ENCODE measurements around the gene GPR153.

GPR153 gene

DNA sequence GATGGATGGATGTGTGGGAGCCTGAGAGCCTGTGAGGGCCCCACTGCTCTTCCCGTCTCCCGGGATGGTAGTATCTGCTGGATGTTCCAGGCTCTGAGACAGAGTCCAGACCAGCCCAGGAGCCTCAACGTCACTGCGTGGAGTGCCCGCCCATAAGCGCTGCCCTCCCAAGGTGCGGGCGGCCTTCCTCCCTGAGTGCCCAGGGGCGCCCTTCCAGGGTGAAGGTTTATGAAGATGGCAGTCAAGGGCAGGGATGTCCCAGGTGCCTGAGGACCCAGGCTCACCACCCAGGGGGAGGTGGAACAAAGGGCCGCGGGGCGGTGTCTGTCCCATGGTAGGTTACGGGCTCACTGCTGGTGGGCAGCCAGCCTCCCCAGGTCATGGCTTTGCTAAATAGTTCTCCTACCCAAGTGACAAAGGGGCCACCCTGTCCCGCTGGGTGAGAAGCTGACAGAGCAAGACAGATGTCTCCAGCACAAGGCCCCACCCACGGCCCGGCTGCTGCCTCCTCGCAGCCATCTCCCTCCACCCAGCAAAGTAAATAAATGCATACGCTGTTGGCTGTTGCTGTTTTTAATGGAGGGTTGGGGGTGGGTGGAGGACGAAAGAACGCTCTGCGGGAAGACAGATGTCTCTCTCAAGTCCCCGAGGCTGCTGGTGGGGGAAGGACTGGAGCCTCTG lies 9.0 kb upstream of the GPR153 start:
- DNase-seq (ENCODE audit: low spot score) (no peak), FAIRE-seq (no peak)

DNA sequence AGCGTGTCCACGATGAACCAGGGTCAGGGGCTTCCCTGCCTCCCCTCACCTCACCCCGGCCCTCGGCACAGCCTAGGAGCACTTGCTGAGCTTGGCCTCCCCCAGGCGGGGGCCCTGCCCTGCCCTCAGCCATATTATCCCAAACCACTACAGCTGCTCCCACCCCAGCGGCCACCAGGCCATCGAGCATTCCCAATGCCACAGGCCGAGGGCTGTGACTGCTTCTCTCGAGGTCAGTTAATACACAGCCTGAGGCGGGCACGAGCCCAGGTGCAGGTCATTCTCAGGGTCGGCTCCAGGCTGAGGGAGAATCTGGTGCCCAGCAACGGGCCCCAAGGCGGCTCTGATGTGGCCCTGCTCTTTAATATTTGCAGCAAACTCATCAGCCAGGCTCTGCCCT lies 8.4 kb upstream of the GPR153 start:
- FAIRE-seq (no peak), DNase-seq (ENCODE audit: low spot score) (no peak)

DNA sequence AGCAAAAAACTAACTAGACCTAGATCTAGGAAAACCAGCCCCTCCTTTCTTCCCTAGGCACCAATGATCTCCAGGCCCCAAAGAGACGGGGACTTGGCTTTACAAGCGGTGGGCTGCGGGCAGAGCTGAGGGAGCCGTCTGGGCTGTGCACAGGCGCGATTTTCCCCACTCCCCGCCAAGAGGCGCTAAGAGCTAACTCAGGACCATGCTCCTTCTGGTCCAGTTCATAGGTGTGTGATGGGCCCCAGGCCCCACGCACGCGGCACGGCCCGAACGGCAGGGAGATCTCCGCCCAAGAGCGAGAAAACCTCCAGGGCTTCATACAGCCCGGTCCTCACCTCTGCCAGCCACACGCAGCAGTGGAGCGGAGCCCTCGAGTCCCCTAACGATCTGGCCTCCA lies 7.5 kb upstream of the GPR153 start:
- FAIRE-seq (no peak), DNase-seq (ENCODE audit: low spot score) (no peak)

DNA sequence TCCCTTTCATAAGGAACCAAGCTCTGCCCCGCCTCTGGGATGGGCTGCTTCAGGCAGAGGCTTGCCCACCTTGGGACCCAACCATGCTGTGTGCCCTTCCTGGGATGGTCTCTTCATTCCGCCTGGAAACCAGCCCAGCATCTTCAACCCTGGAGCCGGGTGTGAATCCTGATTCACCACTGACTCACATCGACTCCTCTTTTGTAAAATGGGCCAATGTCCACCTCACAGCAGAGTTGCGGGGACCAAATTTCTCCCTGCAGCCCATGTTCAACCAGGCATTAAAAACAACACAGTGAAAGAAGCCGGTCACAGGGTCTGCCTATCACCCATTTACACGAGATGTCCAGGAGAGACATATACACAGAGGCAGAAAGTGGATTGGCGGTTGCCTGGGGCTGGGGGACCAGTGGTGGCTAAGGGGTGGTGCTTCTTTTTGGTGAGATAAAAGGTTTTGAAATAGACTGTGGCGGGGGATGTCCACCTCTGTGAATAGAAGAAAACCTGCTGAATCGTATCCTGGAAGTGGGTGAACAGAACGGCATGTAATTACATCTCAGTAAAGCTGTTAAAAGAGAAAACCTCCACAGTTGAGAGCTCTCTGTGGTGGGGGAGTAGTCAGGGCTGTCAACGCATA lies 6.9 kb upstream of the GPR153 start:
- peak; percentile 52 for DNase-seq (ENCODE audit: low spot score)
- FAIRE-seq = no peak

DNA sequence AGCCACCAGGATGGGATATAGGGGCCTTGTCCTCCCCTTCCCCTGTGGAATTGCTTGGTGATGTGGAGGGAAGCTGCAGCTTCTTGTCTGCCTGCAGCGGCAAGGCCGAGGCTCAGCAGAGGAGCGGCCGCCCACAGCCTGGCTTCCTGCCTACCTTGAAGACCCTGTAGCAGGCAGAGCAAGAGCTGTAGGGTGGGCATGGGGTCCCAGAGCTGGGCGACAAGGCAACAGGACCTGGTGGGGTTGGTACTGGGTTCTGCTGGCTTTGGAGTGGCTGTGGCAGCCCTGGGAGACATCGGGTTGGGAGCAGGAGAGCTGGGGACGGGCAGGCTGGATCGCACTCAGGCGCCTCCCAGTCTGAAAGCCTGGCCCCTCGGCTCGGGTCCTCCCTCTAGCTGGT lies 5.7 kb upstream of the GPR153 start:
- DNase-seq (ENCODE audit: low spot score) = no peak
- no peak for FAIRE-seq

DNA sequence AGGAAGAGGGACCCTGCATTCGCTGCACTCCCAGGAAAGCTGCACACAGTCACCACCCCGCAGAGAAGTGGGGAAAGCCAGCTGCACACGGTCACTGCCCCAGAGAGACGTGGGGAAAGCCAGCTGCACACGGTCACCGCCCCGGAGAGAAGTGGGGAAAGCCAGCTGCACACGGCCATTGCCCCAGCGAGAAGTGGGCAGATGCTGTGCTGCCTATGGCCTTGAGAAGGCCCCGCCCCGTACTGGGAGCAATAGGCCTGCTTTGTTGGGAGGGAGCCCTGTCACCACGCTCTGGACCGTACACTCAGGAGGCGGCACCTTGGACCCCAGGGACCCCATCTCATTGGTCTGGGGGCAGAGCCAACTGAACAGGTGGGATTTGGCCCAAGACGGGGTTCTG lies 4.3 kb upstream of the GPR153 start:
- DNase-seq (ENCODE audit: low spot score) = no peak
- FAIRE-seq = no peak

DNA sequence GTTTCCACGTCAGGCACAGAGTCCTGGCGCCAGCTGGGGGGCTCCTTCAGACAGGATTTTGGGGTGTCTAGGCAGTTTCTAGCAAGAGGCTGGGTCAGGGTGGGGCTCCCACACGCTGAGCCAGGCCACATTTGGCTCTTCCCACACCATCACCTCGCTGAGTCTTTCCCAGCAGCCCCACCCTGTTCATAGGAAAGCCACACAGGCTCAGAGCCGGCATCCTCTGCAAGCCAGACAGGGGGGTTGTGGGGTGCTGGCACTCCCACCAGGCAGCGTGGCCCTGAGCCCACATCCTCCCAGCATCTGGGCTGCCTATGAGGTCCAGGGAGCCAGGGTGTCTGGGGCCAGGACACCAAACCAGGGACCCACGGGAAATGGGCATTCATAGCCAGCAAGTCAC lies 2.8 kb upstream of the GPR153 start:
- DNase-seq (ENCODE audit: low spot score) (no peak), FAIRE-seq (no peak)

DNA sequence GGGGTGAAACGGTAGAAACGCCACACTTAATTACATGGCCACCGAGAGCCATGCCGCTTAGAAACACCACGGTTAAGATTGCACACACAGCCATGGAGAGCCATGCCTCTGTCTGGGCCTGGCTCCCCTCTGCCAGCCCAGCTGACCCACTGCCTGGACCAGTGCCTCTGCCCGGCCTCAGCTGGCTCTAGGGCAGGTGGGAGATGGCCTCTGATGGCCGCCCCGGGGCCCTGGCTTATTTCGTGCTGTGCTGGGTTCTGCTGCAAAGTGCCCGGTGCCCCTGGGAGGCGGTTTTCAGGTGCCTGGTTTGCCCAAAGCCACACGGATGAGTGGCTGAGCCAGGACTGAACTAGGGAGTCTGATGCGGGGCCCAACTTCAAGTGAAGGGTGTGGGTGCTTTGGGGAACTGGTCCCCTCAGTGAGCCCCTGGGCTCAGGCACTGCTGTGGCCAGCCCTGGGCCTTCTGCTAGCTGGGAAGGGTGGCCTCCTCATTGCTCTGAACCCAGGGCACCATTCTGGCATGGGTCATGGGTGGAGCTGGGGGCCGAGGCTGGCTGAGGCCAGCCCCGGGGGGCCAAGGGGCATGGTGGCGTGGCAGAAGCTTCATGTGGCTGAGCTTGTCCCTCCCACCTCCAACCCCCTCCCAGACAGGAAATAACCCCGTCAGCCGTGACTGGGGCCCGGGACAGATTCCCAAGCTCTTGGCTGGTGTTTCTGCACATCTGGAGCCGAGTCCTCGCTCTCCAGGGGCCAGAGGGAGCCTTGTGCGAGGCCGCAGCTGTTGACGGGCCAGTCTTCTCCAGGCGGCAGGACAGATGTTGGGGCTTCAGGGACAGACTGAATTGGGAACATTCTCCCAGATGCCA lies 1.9 kb upstream of the GPR153 start:
- FAIRE-seq = no peak

DNA sequence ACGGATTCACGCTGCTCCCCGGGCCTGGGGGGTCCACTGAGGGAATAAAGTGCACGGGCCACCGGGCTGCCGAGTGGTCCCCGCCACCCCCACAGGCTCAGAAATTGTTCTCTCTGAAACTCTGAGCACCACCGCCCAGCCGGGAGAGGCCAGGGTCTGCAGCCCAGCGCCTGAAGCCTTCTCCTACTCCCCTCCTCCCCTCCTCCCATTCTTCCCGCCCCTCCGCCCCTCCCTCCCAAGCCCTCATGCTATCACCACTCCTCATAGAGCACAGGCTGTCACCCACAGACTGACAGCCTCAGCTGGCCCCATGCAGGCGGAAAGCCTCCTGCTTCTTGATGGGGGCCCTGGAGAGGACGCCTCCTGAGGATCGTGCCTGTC lies 707 bp upstream of the GPR153 start:
- no peak for FAIRE-seq
- DNase-seq (ENCODE audit: low spot score) = no peak

More for the DNA sequence above, 1.9 kb upstream of the GPR153 start:
- no peak for DNase-seq (ENCODE audit: low spot score)

DNA sequence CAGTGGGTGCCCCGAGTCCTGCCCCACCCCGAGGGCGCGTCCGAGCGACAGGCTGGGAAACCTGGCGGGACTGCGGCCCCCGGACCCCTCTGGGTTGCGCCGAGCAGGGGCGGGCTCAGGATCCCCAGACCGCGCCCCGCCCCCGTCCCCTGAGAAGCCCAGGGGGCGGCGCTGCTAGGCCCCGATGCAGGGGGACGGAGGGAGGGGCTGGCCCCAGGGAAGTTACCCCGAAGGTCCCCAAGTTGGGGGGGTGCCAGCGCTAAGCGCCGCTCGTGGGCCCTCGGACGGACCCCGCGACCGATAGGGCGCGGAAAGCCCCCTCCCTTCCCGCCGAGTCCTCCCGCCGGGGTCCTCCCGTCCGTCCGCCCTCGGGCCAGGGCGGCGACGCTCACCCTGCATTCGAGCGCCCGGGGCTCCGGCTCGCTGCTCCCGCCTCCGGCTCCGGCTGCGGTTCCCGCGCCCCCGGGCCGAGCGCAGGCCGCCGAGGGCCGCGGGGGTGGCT lies 414 bp downstream of the GPR153 start:
- no peak for FAIRE-seq

DNA sequence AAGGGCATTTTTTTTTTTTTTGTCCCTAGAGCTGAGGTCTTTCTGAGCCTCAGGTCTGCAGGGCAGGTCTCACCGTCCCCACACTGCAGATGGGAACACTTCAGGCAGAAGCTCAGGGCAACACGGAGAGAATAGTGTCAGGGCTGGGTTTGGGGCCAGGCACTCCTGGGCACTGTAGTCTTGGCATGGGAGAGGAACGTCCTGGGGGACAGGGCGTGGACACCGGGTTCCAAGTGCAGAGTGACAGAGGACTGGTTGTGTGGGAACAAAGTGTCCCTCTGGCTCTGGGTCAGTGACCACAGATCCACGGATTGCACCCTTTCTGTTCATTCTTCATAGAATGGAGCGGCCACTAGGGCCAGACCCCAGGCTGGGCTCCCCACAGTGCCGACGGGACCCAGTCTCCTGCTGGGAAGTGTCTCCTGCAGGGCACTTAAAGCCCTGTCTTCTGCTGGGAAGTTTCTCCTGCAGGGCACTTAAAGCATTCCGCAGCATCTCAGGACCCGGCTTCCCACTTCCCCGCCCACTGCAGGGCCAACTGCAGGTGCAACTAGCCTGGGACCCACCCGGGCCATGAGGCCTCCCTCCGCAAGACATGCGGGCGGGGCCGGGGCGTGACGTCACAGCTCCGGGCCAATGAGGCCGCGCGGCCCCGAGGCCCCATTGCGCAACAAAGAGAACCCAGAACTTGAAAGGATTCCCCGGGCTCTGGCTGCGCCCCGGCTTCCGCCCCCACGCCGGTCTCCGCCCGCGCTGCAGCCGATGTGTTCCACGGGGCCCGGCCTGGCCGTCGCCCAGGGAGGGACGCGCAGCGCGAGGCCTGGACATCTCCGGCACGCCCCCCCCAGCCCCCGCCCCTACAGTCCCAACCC lies 1.2 kb downstream of the GPR153 start:
- DNase-seq (ENCODE audit: low spot score) = no peak
- no peak for FAIRE-seq

More for the DNA sequence above, 414 bp downstream of the GPR153 start:
- DNase-seq (ENCODE audit: low spot score) = no peak

DNA sequence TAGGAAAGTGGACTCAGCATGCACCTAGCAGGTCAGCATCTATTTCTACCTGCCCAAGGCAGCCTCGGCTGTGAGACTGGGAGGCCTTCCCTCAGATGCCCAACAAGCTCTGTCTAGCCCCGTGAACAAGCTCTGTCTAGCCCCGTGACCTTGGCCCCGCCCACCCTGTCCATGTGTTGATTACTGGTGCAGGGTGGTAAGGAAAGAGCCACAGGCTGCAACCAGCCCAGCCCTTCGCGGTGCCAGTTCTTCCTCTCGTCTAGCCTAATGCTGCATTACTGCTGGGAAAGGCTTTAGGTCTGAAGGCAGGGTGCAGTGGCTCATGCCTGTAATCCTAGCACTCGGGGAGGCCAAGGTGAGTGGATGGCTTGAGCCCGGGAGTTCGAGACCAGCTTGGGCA lies 2.2 kb downstream of the GPR153 start:
- FAIRE-seq = no peak

DNA sequence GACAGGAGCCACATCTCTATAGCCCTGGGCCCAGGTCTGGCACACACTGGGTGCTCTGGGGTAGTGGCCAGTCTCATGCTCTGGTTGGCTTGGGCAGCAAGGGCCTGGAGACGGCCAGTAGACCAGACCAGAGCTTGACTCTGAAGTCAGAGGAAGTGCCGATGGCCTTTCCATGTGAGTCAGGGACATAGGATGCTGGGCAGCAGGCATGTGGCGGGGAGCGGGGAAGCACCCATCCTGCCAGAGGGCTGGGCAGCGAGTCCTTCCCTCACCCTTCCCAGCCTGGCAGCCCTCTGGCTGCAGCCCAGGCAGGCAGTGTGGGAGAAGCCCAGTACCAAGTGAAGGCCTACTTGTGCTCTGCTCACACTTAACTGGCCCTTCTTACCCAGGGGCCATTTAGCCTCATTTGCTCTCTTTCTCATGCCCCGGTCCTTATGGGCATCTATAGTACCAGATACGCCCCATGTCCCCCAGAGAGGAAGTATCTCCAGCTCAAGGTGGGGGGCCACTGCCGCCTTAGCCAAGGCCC lies 3.3 kb downstream of the GPR153 start:
- no peak for FAIRE-seq
- DNase-seq (ENCODE audit: low spot score) = peak; percentile 40

More for the DNA sequence above, 2.2 kb downstream of the GPR153 start:
- DNase-seq (ENCODE audit: low spot score) = no peak

DNA sequence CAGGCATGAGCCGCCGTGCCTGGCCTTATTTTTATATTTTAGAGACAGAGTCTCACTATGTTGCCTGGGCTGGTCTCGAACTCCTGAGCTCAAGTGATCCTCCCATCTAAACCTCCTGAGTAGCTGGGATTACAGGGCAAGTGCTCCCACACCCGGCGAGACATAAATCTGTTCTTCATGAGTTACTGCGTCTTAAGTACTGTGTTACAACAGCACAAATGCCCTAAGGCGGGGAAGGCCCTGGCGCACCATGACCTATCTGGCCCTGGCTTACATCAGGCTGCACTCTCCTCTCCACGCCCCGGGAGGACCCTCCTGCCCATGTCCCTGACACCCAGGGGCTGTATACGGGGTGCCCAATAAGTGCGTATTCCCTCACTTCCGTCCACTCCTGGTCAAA lies 4.3 kb downstream of the GPR153 start:
- FAIRE-seq (no peak), DNase-seq (ENCODE audit: low spot score) (no peak)

DNA sequence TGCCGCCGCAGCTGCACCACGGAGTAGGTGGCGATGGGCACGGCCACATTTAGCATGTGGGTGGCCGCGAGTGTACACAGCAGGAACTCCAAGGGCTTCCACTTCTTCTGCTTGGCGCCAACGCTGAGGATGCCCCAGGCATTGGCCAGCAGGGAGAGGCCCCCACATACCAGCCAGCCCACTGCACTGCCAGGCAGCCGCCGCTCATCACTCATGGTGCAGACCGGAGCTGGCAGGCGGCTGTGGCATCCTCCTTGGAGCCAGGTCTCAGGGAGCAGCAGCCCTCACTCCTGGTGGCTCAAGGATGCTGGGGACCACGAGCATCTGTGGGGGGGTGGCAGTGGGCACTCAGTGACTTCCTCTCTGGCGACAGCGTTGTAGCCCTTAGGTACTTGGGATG lies 6.2 kb downstream of the GPR153 start:
- DNase-seq (ENCODE audit: low spot score) = no peak
- FAIRE-seq = no peak

DNA sequence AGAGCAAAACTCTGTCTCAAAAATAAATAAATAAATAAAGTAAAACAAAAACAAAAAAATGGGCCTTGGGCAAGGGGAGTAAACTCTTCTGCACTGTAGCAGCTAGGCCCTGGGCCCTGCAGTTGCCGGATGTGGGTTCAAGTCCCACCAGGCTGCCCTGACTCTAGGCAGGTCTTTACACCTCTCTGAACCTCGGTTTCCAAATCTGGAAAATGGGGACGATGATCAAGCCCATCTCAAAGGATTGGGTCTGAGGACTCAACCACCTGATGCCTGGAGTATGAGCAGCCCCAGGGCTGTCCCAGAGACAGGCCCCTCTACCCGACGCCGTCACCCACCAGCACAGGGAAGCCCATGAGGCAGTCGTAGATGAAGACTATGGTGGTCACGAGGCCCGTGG lies 7.5 kb downstream of the GPR153 start:
- no peak for DNase-seq (ENCODE audit: low spot score)
- FAIRE-seq = no peak

DNA sequence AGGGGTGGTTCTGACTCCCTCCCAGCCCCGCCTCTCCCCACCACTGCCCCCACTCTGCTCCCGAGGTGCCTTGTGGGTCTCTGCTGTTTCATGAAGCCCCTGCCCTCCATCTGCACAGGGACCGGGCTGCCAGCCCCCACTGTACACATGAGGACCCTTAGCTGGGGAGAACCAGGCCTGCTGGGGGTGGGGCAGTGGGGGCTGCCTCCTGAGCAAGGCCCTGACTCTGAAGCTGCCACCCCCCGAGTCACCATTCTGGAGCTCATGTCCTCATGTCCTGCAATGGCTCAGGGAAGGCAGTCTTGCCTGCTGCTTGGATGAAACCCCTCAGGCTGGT lies 8.6 kb downstream of the GPR153 start:
- DNase-seq (ENCODE audit: low spot score) (no peak), FAIRE-seq (no peak)

DNA sequence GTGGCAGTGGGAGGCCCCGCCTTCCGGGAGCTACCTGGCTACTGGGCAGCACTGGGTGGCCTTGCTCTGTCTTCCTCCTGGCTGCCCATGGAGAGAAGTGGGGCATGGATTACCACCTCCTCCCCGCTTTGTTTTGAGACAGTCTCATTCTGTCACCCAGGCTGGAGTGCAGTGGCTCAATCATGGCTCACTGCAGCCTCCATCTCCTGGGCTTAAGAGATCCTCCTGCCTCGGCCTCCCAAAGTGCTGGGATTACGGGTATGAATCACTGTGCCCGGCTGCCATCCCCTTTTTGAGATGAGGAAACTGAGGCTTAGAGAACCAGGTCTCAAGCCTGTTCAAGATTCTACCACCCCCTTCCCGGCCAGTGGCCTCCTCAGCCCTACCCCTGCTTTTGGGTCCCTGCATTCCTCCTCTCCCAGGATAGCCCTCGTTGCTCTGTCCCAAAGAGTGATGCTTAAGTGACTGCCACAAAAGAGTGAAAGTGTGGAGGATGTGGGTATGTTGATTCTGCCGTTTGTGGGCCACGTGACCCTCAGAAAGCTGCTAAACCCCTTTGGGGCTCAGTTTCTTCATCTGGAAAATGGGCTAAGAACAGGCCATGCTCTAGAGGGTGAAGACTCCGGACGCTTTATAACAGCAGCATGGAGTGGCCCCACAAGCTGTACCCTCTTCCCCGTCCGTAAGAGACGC lies 9.1 kb downstream of the GPR153 start:
- FAIRE-seq (no peak), DNase-seq (ENCODE audit: low spot score) (no peak)

DNA sequence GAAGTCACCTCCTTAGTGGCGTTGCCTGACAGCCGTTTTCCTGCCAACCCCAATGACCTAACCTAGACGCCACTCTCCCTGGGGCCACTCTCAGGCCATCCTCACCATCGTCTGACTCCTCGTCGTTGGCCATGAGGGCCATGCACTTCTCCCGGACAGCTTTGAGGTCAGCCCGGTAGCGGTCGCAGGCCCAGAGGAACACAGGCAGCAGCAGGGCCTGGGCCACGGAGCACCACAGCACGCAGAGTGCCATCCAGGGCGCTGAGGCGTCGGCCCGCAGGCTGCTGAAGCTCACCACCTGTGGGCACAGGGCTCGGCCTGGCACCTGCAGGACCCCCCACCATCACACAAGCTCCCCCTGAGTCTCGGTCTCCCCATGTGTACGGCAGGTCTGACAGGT lies 9.7 kb downstream of the GPR153 start:
- FAIRE-seq = no peak
- DNase-seq (ENCODE audit: low spot score) = no peak

Measured in RCC 7860 (cell line).